ENCODE data around the gene SPEF2.

- TF ChIP-seq POLR2A (IDR thresholded peaks at IDR 0.05) = no peak
- TF ChIP-seq CTCF (IDR thresholded peaks at IDR 0.05) = no peak
- TF ChIP-seq POLR2AphosphoS5 (IDR thresholded peaks at IDR 0.05; ENCODE audit: insufficient read depth in 1 of 2, low read depth in 1 of 2) = no peak
Measured at GRCh38 chr5:35644543-35644942, 26.9 kb downstream of the SPEF2 start.

Data from vagina (tissue), 2 donors.